Measurements from ENCODE around the gene ATG13.

The ATG13 gene

GRCh38 chr11:46677169-46677568 lies 59.8 kb downstream of the ATG13 start:
- in situ Hi-C loops (cut with MboI; ENCODE audit: low sequenced_read_pairs, unreplicated experiment), result no loop called here
- DNase-seq (ENCODE audit: low spot score), result peak; percentile 34
- TF ChIP-seq CTCF (IDR thresholded peaks at IDR 0.05; ENCODE audit: borderline replicate concordance, control extremely low read depth, extremely low read depth, insufficient read depth, missing control alignments), result no peak

GRCh38 chr11:46677991-46678740 lies 60.8 kb downstream of the ATG13 start:
- no peak for DNase-seq (ENCODE audit: low spot score)
- in situ Hi-C loops (cut with MboI; ENCODE audit: low sequenced_read_pairs, unreplicated experiment), result no loop called here
- TF ChIP-seq CTCF (IDR thresholded peaks at IDR 0.05; ENCODE audit: borderline replicate concordance, control extremely low read depth, extremely low read depth, insufficient read depth, missing control alignments), result no peak

GRCh38 chr11:46678741-46679130 lies 61.4 kb downstream of the ATG13 start:
- in situ Hi-C loops (cut with MboI; ENCODE audit: low sequenced_read_pairs, unreplicated experiment), result no loop called here
- no peak for TF ChIP-seq CTCF (IDR thresholded peaks at IDR 0.05; ENCODE audit: borderline replicate concordance, control extremely low read depth, extremely low read depth, insufficient read depth, missing control alignments)
- no peak for DNase-seq (ENCODE audit: low spot score)

GRCh38 chr11:46679241-46680163 lies 62.1 kb downstream of the ATG13 start:
- DNase-seq (ENCODE audit: low spot score), result no peak
- in situ Hi-C loops (cut with MboI; ENCODE audit: low sequenced_read_pairs, unreplicated experiment), result no loop called here
- TF ChIP-seq CTCF (IDR thresholded peaks at IDR 0.05; ENCODE audit: borderline replicate concordance, control extremely low read depth, extremely low read depth, insufficient read depth, missing control alignments), result no peak

GRCh38 chr11:46680164-46680760 lies 62.9 kb downstream of the ATG13 start:
- TF ChIP-seq CTCF (IDR thresholded peaks at IDR 0.05; ENCODE audit: borderline replicate concordance, control extremely low read depth, extremely low read depth, insufficient read depth, missing control alignments), result no peak
- in situ Hi-C loops (cut with MboI; ENCODE audit: low sequenced_read_pairs, unreplicated experiment), result no loop called here
- DNase-seq (ENCODE audit: low spot score), result no peak

- in situ Hi-C loops (cut with MboI; ENCODE audit: low sequenced_read_pairs, unreplicated experiment), result no loop called here
- no peak for DNase-seq (ENCODE audit: low spot score)
- no peak for TF ChIP-seq CTCF (IDR thresholded peaks at IDR 0.05; ENCODE audit: borderline replicate concordance, control extremely low read depth, extremely low read depth, insufficient read depth, missing control alignments)
These were observed 63.5 kb downstream of the ATG13 start for GRCh38 chr11:46680815-46681214.
